ENCODE results near the gene IGFALS. TPM values are rescaled to one million over a fixed set of nuclear protein-coding genes. Genes with fewer than 3 reads are reported as not detected.
"Not testable (repeated sequence)": the region's sequence is repeated elsewhere in the genome, so short reads cannot be mapped to it uniquely, and the experiment has no call there.

IGFALS gene
- total RNA-seq, 1 donor from 2014 or later, result not detected

DNA sequence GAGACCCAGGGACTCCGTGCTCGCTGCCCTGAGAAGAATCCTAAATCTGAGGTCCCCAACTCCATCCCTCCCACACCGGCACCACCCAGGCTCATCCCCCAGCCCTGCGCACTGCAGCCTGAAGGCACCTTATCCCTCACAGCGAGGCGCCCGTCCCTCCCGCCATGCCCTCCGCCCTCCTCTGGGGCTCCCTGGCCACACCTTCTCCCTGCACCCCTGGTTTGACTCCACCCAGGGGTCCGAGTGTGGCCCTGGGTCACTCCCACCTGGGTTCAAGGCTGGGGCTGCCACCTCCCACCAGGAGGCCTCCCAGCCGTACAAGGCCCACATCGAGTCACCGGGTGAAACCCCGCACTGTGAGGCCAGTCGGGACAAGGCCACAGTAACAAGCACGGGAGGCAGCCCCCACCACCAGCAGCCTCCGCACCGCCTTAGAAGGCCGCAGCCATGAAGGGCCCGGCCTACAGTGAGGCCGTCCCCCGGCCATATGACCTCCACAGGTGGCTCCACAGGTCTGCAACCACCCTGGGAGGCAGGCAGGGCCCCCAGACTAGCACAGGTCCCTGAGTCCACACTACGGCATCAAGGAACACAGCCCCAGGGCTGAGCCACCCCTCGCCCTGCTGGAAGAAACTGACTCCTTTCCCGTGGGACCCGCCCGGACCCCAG is 24.8 kb upstream of the IGFALS start:
- no peak for ATAC-seq

GRCh38 chr16:1817716-1818115 is 24.2 kb upstream of the IGFALS start:
- no peak for ATAC-seq

GRCh38 chr16:1817276-1817589 is 23.7 kb upstream of the IGFALS start:
- no peak for ATAC-seq

- no peak for ATAC-seq
Measured at GRCh38 chr16:1816396-1817275, 23.1 kb upstream of the IGFALS start.

DNA sequence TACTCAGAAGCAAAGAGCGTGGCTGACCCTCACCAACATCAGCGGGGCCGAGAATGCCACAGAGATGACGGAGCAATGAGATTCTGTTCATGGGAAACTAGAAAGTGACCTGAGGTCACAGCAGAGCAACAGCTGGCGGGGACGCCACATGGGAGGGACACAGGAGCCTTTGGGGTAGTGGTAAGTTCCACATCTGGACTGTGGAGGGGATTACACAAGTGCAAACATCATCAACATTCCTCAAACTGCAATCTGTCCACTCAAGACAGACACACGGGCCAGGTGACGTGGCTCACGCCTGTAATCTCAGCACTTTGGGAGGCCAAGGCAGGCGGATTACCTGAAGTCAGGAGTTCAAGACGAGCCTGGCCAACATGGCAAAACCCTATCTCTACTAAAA is 22.0 kb upstream of the IGFALS start:
- ATAC-seq, result no peak

DNA sequence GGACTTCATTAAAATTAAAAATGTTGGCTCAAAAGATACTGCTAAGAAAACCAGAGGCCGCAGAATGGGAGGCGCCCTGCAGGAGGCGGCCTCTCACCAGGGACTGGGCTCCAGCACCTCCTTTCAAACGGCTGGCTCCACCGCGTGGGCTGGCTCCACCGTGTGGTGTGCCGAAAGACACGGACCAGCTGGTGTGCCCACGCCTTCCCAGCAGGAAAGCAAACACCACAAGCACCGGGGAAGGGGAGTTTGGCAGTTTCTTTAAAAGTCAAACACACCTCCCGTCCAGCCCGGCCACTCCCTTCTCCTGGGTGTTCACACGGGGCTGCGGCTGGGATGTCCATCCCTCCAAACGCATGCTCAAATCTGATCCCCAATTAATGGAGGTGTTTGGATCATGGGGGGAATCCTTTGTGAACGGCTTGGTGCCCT is 19.2 kb upstream of the IGFALS start:
- peak; percentile 72 for ATAC-seq

DNA sequence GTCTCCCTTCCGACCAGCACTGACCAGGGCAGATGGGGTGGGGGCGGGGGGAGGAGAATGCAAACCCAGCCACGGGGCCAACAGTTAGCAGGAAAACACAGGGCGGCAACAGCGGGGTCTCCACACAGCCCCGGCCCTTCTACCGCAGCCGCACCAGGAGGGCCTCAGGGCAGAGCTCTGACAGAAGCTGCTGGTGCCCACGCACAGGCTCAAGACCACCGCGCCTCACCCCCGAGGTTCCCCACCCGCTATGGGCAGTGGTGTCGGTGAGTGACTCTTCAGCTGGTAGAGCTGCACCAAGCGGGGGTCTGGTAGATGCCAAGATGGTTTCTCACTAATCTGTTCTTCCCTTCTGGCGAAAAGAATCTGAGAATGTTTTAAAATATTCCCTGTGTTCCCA is 17.0 kb upstream of the IGFALS start:
- no peak for ATAC-seq

DNA sequence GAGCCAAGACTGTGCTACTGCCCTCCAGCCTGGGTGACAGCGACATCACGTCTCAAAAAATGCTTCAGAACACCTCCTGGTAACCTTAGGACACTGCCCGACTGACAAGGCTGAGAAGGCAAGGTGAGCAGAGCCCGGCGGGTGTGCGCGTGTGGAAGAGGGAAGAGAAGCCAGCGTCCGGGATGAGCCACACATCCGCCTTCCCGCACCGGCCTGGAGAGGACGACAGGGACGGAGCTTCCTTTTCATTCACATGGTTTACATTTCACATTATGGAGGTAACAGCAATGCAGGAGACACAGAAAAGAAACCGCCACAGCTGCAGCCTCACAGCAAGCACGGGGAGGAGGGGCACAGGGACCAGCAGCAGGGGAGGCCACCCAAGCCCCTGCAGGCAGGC is 16.6 kb upstream of the IGFALS start:
- ATAC-seq, result no peak

- ATAC-seq, result peak; percentile 16
Measured at GRCh38 chr16:1809281-1809801, 15.8 kb upstream of the IGFALS start.

DNA sequence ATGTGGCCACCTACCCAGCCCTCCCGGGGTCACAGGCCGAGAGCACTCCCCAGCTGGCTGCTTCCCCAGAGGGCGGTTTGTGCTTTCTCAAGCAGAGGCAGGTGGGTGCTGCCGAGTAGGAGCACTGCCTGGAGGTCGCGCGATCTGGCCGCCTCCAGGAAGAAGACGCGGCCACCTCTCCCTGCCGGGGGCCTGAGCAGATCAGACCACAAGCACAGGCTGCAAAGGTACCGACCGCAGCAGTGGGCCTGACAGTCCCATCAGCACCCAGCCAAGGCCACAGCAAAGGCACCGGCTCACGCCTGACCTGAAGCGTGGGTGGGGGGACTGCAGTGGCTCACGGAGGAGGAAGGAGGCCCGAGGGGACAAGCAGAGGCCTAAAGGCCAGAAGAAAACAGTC is 15.2 kb upstream of the IGFALS start:
- no peak for ATAC-seq

DNA sequence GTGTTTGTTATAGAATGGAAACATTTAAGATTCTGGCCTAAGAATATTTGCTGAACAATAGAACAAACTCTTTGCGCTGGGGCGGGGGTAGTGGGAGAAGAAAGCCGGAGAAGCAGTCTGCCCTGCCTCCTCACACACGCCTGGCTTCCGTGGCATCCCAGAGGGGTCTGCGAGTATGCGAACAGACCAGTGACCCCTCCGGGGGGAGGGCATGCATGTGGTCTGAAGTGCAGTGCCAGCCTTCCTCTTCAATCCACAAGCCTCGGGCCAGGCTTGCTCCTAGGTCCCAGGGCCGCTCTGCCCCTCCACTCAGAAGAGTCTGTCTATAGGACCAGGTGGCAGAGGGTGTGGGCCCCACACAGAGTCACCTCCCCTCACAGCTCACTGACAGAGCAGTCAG is 14.1 kb upstream of the IGFALS start:
- ATAC-seq, result no peak

- no peak for ATAC-seq
Measured at GRCh38 chr16:1800701-1801100, 7.2 kb upstream of the IGFALS start.

- ATAC-seq, result not testable (repeated sequence)
Measured at GRCh38 chr16:1799263-1799662, 5.8 kb upstream of the IGFALS start.

DNA sequence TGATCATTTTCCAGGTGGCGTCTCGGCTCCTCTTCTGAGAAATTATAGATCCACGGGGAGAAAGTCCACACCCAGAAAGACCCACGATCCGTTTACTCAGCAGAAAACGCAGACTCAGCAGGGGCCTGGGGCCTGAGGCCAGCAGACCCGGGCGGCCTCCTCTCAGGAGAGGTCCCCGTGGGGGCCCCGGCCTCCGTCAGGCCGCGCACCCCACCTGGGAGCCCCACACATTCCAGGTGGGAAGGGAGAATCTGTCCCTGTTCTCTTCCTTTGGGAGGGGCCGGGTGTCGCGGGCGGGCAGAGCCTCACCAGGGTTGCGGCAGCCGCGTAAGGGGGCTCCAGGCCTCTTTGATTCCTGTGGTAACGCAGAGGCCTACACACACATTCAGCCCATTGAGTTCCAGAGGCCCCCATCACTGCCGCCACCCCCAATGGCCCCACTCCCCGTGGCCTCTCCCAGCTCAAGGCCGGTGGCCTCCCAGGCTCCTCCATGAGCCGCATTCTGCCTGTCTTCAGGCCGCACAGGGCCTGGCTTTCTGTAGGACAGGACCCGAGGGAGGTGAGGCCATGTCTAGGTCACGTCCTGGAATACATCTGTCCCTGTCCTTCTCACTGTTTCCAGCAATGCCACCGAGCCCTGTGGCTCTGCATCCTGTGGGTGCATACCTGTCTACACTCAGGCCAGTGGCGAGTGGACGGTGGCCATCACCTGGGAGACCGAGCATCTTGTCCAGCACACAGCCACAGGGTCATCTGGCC is 1.6 kb upstream of the IGFALS start:
- ATAC-seq, result no peak

GRCh38 chr16:1794221-1794871 is 841 bp upstream of the IGFALS start:
- peak; percentile 2 for ATAC-seq

- no peak for ATAC-seq
Measured at GRCh38 chr16:1792836-1793577, 498 bp downstream of the IGFALS start.

GRCh38 chr16:1791943-1792812 is 1.3 kb downstream of the IGFALS start:
- ATAC-seq, result no peak

- no peak for ATAC-seq
Measured at GRCh38 chr16:1791256-1791942, 2.1 kb downstream of the IGFALS start.

- no peak for ATAC-seq
Measured at GRCh38 chr16:1790611-1791255, 2.8 kb downstream of the IGFALS start.

DNA sequence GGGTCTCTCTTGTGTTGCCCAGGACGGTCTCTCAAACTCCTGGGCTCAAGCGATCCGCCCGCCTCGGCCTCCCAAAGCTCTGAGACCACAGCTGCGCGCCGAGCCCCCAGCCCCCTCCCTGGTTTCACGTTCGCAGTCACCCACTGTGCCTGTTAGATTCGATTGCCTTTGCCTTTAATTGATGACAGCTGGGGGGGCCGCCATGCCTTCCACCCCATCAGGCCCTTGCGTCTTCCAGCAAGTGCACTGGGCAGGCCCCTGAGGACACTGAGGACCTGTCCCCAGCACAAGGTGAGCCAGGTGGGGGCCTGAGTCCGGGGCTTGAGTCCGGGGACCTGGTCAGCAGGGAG is 3.3 kb downstream of the IGFALS start:
- ATAC-seq, result no peak
